Right ventricle myocardium inferior (tissue), 1 donor: Measurements from ENCODE around the gene ASPDH. TPM values are rescaled to one million over a fixed set of nuclear protein-coding genes. Genes with fewer than 3 reads are reported as not detected.
A peak's percentile ranks its signal among the peaks of the same experiment; 100 is the strongest.
"Not testable (repeated sequence)": the region's sequence is repeated elsewhere in the genome, so short reads cannot be mapped to it uniquely, and the experiment has no call there.

Source experiments
- ATAC-seq: fragments of 200-7000 bp; cut with Tn5 transposase; one replicate; pipeline ENCODE4 v1.9.1; 2020; ENCODE audit warnings: mild to moderate bottlenecking, moderate library complexity
- DNase-seq: peaks from one replicate; pipeline ENCODE4 v3.0.0; 2021; ENCODE audit errors: missing footprints
- intact Hi-C: fragments of 100-400 bp; cut with DNase I; formaldehyde crosslinking; loops from one replicate; pipeline ENCODE4 v1.11.0; 2022
- total RNA-seq: library from RNA; stranded (reverse); fragmentation: NEBNext Ultra II Directional; extraction: Animal tissue kit (Norgen Biotek cat#: 25700); gene quantifications from one replicate; pipeline ENCODE4 v1.2.1, GENCODE V29; 2021
- donor health status: DM: no; HTN: yes; CAD: no; lungs with severe emphysema.

ASPDH gene
- total RNA-seq, 1 donor from 2014 or later: not detected

GRCh38 chr19:50549059-50549926 lies 35.6 kb upstream of the ASPDH start:
- DNase-seq (no peak), ATAC-seq (no peak)
- intact Hi-C loops: no loop called here

- DNase-seq (no peak), ATAC-seq (no peak)
- intact Hi-C loops: no loop called here
Observed at GRCh38 chr19:50548191-50549058, 34.7 kb upstream of the ASPDH start.

- ATAC-seq (no peak), DNase-seq (no peak)
- intact Hi-C loops: no loop called here
Observed at GRCh38 chr19:50547385-50548190, 33.9 kb upstream of the ASPDH start.

- DNase-seq: no peak
- intact Hi-C loops: no loop called here
- ATAC-seq: no peak
Observed at GRCh38 chr19:50546527-50547221, 33.0 kb upstream of the ASPDH start.

- intact Hi-C loops: no loop called here
- no peak for DNase-seq
- ATAC-seq: no peak
Observed at GRCh38 chr19:50542943-50543342, 29.2 kb upstream of the ASPDH start.

- peak; percentile 82 for DNase-seq
- peak; percentile 80 for ATAC-seq
Observed at GRCh38 chr19:50537769-50538230, 24.1 kb upstream of the ASPDH start.

GRCh38 chr19:50537306-50537685 lies 23.6 kb upstream of the ASPDH start:
- DNase-seq (no peak), ATAC-seq (no peak)
- intact Hi-C loops: loop anchor here (2.0 kb wide), 1 partner anchor 246 kb away; no protein-coding TSS in a partner anchor

More at GRCh38 chr19:50537769-50538230, 24.1 kb upstream of the ASPDH start:
- intact Hi-C loops: loop anchor here (2.0 kb wide), 1 partner anchor 245 kb away; no protein-coding TSS in a partner anchor

- no peak for ATAC-seq
- intact Hi-C loops: loop anchor here (2.0 kb wide), 1 partner anchor 246 kb away; no protein-coding TSS in a partner anchor
Observed at GRCh38 chr19:50536662-50537305, 23.1 kb upstream of the ASPDH start.

GRCh38 chr19:50535672-50536187 lies 22.0 kb upstream of the ASPDH start:
- no peak for DNase-seq
- no peak for ATAC-seq
- intact Hi-C loops: loop anchor here (2.0 kb wide), 1 partner anchor 247 kb away; no protein-coding TSS in a partner anchor

More at GRCh38 chr19:50536662-50537305, 23.1 kb upstream of the ASPDH start:
- DNase-seq: no peak

- ATAC-seq (no peak), DNase-seq (no peak)
- intact Hi-C loops: no loop called here
Observed at GRCh38 chr19:50534478-50534877, 20.8 kb upstream of the ASPDH start.

GRCh38 chr19:50532952-50533351 lies 19.2 kb upstream of the ASPDH start:
- DNase-seq (no peak), ATAC-seq (no peak)
- intact Hi-C loops: no loop called here

- DNase-seq (no peak), ATAC-seq (no peak)
- intact Hi-C loops: no loop called here
Observed at GRCh38 chr19:50531171-50531612, 17.5 kb upstream of the ASPDH start.

- ATAC-seq, intact Hi-C loops, DNase-seq: not testable (repeated sequence)
Observed at GRCh38 chr19:50528052-50528451, 14.3 kb upstream of the ASPDH start.

GRCh38 chr19:50522881-50523280 lies 9.2 kb upstream of the ASPDH start:
- no peak for DNase-seq
- no peak for ATAC-seq
- intact Hi-C loops: no loop called here

- no peak for DNase-seq
- intact Hi-C loops: no loop called here
- ATAC-seq: no peak
Observed at GRCh38 chr19:50520822-50521465, 7.2 kb upstream of the ASPDH start.

GRCh38 chr19:50519006-50519575 lies 5.4 kb upstream of the ASPDH start:
- DNase-seq: no peak
- intact Hi-C loops: no loop called here
- no peak for ATAC-seq
